Measurements from ENCODE around the gene LHX3. TPM values are rescaled to one million over a fixed set of nuclear protein-coding genes. Genes with fewer than 3 reads are reported as not detected.

The LHX3 gene
- total RNA-seq, 2 donors from 2014 or later: 1.3 TPM; not detected in 1

DNA sequence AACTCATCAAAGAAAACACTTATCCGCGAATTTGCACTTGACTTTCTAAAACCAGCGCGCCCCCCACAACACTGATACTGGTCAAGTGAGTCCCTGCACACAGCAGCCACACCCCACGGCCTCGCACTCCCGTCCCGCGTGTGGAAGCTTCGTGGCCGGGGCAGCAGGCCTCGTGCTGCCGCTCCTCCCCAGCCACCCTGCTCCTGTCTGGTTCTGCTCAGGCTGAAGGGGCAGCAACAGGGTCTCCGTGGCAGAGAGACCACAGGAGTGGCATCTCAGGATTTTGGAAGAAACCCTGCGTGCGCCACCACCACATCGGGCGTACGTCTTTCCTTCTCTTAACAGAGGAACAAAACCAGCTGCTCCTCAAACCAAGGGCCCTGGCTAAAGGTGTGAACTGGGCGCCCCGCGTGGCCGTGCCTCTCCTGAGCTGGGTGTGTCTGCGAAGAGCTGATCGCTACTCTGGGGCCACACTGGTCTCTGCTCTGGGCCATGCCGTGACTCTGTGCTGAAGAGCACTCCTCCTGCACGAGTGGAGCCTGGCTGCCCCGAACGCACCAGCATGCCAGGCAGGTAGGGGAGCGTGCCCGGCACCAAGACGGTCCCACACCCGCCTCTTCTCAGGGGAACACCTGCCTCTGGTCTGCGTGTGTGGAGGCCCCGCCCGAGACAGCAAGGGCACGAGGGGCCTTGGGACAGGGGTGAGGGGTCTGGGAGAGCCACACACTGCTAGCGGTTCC lies 17.4 kb upstream of the LHX3 start:
- no peak overlapping the region for H3K27ac ChIP-seq
- no peaks in the 10 kb centered on the region for H3K27me3 ChIP-seq (replicated peaks; ENCODE audit: insufficient read depth)
- H3K4me1 ChIP-seq (replicated peaks): no peaks in the 10 kb centered on the region
- no peak for TF ChIP-seq POLR2A (IDR thresholded peaks at IDR 0.05)
- no peak for TF ChIP-seq POLR2AphosphoS5 (IDR thresholded peaks at IDR 0.05)
- TF ChIP-seq, protein P1, sequence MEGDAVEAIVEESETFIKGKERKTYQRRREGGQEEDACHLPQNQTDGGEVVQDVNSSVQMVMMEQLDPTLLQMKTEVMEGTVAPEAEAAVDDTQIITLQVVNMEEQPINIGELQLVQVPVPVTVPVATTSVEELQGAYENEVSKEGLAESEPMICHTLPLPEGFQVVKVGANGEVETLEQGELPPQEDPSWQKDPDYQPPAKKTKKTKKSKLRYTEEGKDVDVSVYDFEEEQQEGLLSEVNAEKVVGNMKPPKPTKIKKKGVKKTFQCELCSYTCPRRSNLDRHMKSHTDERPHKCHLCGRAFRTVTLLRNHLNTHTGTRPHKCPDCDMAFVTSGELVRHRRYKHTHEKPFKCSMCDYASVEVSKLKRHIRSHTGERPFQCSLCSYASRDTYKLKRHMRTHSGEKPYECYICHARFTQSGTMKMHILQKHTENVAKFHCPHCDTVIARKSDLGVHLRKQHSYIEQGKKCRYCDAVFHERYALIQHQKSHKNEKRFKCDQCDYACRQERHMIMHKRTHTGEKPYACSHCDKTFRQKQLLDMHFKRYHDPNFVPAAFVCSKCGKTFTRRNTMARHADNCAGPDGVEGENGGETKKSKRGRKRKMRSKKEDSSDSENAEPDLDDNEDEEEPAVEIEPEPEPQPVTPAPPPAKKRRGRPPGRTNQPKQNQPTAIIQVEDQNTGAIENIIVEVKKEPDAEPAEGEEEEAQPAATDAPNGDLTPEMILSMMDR (IDR thresholded peaks at IDR 0.05): no peak
- intact Hi-C loops (cut with DNase I): no loop called here
- H3K36me3 ChIP-seq: peaks cover 0 to 6% of the 10 kb centered on the region in 2 donors
- H3K9me3 ChIP-seq: no peaks in the 10 kb centered on the region
- WGBS: 95% methylated on average over 38 of the region's 38 CpGs
- no peak for DNase-seq (ENCODE audit: low spot score)
- no peak overlapping the region for H3K4me3 ChIP-seq

DNA sequence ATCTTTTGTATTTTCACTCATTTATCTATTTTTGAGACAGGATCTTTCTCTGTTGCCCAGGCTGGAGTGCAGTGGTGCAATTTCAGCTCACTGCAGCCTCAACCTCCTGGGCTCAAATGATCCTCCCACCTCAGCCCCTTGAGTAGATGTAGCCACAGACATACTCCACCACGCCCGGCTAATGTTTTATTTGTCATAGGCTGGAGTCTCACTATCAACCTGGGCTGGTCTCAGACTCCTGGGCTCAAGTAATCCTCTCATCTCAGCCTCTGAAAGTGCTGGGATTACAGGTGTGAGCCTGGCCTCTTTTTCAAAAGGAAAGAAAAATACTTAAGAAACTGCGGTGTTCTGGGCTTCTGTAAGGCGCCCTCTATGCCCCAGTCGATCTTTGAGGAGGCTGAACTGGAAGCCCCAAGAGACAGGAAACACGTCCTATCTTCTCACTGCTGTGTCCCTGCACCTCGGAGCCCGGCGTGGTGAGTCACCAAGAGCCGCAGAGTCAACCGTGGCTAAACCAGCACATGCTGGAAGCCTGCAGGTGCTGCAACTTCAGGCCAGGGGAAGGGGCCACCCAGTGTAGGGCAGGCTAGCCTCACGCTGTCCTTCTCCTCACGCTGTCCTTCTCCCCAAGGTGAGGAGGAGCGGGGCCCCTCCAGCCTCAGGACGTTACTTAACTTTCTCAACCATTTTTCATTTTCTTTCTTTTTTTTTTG lies 15.2 kb upstream of the LHX3 start:
- peaks cover 0 to 6% of the 10 kb centered on the region in 2 donors for H3K36me3 ChIP-seq
- H3K9me3 ChIP-seq: no peaks in the 10 kb centered on the region
- no peaks in the 10 kb centered on the region for H3K4me1 ChIP-seq (replicated peaks)
- H3K4me3 ChIP-seq: no peak overlapping the region
- 86% methylated on average over 15 of the region's 15 CpGs for WGBS
- intact Hi-C loops (cut with DNase I): no loop called here
- TF ChIP-seq, protein P1 (IDR thresholded peaks at IDR 0.05): no peak
- TF ChIP-seq POLR2AphosphoS5 (IDR thresholded peaks at IDR 0.05) (no peak), POLR2A (IDR thresholded peaks at IDR 0.05) (no peak)
- no peak overlapping the region for H3K27ac ChIP-seq
- no peak for DNase-seq (ENCODE audit: low spot score)
- H3K27me3 ChIP-seq (replicated peaks; ENCODE audit: insufficient read depth): no peaks in the 10 kb centered on the region

DNA sequence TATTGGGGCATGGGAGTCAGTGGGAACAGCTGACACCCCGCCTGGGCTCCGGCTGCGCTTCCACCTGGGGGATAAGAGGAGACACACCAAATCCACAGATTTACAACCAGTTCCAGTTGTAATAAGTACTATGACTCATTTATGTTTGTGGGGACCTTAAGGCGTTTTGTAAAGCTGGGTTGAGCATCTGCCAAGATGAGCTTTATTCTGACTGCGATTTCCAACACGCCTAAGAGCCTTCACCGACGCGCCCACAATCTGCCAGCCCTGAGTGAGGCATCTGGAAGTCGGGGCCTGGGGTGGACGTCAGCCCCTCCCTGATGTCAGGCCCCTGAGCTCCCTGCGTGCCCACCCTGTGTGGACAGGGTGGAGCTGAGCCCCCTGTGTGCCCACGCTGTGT lies 14.3 kb upstream of the LHX3 start:
- no peak for DNase-seq (ENCODE audit: low spot score)
- TF ChIP-seq, protein P1 (IDR thresholded peaks at IDR 0.05): no peak
- TF ChIP-seq POLR2A (IDR thresholded peaks at IDR 0.05) (no peak), POLR2AphosphoS5 (IDR thresholded peaks at IDR 0.05) (no peak)
- Histone ChIP-seq H3K27me3 (replicated peaks; ENCODE audit: insufficient read depth) (no peaks in the 10 kb centered on the region), H3K4me3 (no peak overlapping the region), H3K9me3 (no peaks in the 10 kb centered on the region), H3K36me3 (peaks cover 0 to 6% of the 10 kb centered on the region in 2 donors), H3K27ac (no peak overlapping the region), H3K4me1 (replicated peaks) (no peaks in the 10 kb centered on the region)
- WGBS: 62% methylated on average over 13 of the region's 13 CpGs
- intact Hi-C loops (cut with DNase I): no loop called here

DNA sequence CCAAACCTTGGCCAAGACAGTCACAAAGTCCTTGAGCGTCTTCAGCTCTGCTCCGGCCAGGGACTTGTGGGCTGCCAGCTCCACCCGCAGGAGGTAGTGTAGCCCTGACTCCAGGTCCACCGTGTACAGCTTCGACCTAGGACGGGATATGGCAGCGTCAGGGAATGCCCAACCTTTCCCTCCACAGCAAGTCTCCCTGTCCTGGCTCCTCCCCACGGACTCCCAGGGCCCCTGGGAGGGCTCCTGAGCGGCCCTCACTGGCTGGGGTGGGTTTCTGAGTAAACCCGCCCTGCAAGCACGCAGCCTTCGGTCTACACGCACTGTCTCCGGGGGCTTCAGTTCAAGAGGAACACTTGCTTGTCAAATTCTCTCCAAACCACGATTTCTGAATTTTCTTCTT lies 13.7 kb upstream of the LHX3 start:
- no peak overlapping the region for H3K4me3 ChIP-seq
- 82% methylated on average over 15 of the region's 15 CpGs for WGBS
- no peak overlapping the region for H3K27ac ChIP-seq
- TF ChIP-seq, protein P1 (IDR thresholded peaks at IDR 0.05): no peak
- TF ChIP-seq POLR2AphosphoS5 (IDR thresholded peaks at IDR 0.05): no peak
- no peak for TF ChIP-seq POLR2A (IDR thresholded peaks at IDR 0.05)
- DNase-seq (ENCODE audit: low spot score): no peak
- no peaks in the 10 kb centered on the region for H3K9me3 ChIP-seq
- intact Hi-C loops (cut with DNase I): no loop called here
- peaks cover 3 to 5% of the 10 kb centered on the region in 2 donors for H3K36me3 ChIP-seq
- H3K27me3 ChIP-seq (replicated peaks; ENCODE audit: insufficient read depth): no peaks in the 10 kb centered on the region
- H3K4me1 ChIP-seq (replicated peaks): no peaks in the 10 kb centered on the region

All from prostate gland (tissue), 2 donors.